ENCODE measurements around the gene ERP44. TPM values are rescaled to one million over a fixed set of nuclear protein-coding genes. Genes with fewer than 3 reads are reported as not detected.
"Not testable (repeated sequence)": the region's sequence is repeated elsewhere in the genome, so short reads cannot be mapped to it uniquely, and the experiment has no call there.

The ERP44 gene
- polyA plus RNA-seq, 1 donor = 42.5 TPM

DNA sequence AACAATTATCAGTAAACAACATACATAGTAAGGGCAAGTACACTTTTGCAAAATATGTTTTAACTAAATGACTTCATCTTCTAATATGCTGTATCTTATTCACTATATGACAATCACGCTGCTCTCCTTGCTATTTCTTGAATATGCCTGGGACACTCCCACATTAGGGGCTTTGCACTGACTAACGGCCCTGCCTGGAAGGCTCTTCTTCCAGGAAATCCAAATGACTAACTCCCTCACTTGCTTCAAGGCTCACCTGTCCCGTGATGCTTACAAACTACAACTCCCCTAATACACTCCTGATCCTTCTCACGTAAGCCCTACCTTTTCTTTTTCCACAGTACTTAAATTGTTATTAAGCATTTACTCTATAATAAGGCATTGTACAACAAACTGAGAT lies 10.6 kb downstream of the ERP44 start:
- Histone ChIP-seq H3K36me3 (ENCODE audit: control insufficient read depth, insufficient read depth, low read length) (no peaks in the 10 kb centered on the region), H3K27me3 (ENCODE audit: control insufficient read depth, insufficient read depth, low read length) (no peaks in the 10 kb centered on the region), H3K9me3 (ENCODE audit: control insufficient read depth, low read depth, low read length) (no peaks in the 10 kb centered on the region), H3K27ac (ENCODE audit: low read length) (no peak overlapping the region), H3K4me1 (ENCODE audit: control insufficient read depth, insufficient read depth, low read length) (no peaks in the 10 kb centered on the region), H3K4me3 (ENCODE audit: low read length) (no peak overlapping the region)
- no peak for DNase-seq
- WGBS (ENCODE audit: insufficient coverage, low lambda C conversion rate) = no CpG with 5 or more reads among the region's 4 CpGs

DNA sequence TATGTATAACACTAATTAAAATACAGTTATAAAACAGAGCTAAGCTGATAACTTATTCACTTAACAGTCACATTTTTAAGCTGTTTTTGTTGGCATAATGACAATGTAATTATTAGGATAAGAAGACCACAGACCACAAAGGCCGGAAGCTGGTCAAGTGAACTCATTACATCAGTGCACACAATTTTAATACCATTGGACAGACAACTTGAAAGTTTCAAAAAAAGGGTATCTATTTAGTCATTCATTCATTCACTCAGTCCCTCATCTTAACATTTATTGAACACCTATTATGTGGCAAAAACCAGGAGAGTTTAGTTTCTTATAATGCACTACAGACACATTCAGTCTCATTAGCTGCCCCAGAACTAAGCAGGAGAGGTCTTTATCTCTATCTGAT lies 11.6 kb downstream of the ERP44 start:
- H3K9me3 ChIP-seq (ENCODE audit: control insufficient read depth, low read depth, low read length) = no peaks in the 10 kb centered on the region
- no peaks in the 10 kb centered on the region for H3K27me3 ChIP-seq (ENCODE audit: control insufficient read depth, insufficient read depth, low read length)
- H3K4me3 ChIP-seq (ENCODE audit: low read length) = no peak overlapping the region
- no peaks in the 10 kb centered on the region for H3K36me3 ChIP-seq (ENCODE audit: control insufficient read depth, insufficient read depth, low read length)
- WGBS (ENCODE audit: insufficient coverage, low lambda C conversion rate) = 100% methylated on average over 1 of the region's 1 CpG
- no peak overlapping the region for H3K27ac ChIP-seq (ENCODE audit: low read length)
- no peaks in the 10 kb centered on the region for H3K4me1 ChIP-seq (ENCODE audit: control insufficient read depth, insufficient read depth, low read length)
- DNase-seq = no peak

DNA sequence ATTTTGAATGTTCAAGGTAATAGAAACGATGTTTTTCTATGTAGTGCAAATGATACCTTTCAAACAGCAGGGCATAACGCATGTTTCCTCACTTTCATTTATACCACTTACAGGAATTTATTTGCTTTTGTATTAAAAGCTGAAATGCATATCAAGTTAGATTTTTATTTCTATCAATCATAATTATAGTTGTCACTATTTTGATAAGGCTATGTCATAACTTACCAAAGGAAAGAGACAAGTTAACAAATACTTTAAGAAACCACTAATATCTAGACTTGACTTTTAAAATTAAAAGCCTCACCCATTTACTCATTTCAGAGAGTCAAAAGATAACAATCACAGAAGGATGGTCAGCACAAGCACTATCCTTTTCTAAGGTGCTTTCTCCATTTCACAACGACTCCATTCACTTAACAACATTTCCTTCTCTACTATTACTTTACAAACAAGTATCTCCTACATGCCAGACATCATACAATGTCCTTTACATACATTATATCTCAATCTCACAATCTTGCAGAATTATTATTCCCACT lies 12.6 kb downstream of the ERP44 start:
- 83% methylated on average over 2 of the region's 3 CpGs for WGBS (ENCODE audit: insufficient coverage, low lambda C conversion rate)
- Histone ChIP-seq H3K27me3 (ENCODE audit: control insufficient read depth, insufficient read depth, low read length) (no peaks in the 10 kb centered on the region), H3K9me3 (ENCODE audit: control insufficient read depth, low read depth, low read length) (no peaks in the 10 kb centered on the region), H3K4me1 (ENCODE audit: control insufficient read depth, insufficient read depth, low read length) (no peaks in the 10 kb centered on the region), H3K36me3 (ENCODE audit: control insufficient read depth, insufficient read depth, low read length) (no peaks in the 10 kb centered on the region), H3K4me3 (ENCODE audit: low read length) (no peak overlapping the region), H3K27ac (ENCODE audit: low read length) (no peak overlapping the region)
- no peak for DNase-seq

DNA sequence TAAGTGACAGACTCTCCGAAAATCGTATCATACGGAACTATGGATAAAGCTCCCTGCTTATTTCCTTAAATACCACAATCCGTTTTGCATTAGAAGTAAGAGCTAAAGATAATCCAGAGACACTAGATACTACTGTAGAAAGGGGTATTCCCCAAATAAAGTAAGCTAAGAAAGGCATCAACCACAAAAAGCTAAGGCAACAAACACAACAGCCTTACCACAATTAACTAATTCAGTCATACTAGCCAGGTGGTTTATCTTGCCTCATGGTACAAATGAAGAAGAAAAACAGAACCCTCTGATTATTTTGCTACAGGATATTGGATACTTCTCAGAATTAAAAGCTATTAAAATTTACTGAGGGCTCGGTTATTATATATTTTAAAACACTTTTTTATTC lies 14.1 kb downstream of the ERP44 start:
- WGBS (ENCODE audit: insufficient coverage, low lambda C conversion rate) = 100% methylated on average over 2 of the region's 5 CpGs
- H3K4me1 ChIP-seq (ENCODE audit: control insufficient read depth, insufficient read depth, low read length) = no peaks in the 10 kb centered on the region

DNA sequence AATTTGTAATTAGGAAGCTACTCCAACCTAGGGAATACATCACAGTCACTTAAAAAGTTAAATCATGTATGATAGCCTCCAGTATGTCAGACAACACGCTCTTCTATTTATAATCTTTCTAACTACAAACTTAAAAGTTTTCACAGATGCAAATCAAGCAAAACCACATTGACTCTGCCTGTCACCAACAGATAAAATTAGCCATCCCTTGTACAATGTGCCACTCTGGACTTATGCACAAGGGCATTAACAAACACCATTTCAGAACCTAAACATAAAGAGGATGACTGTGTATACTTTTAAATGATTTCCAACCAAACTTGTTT lies 14.7 kb downstream of the ERP44 start:
- DNase-seq = no peak
- no peak overlapping the region for H3K27ac ChIP-seq (ENCODE audit: low read length)
- no CpG with 5 or more reads among the region's 1 CpG for WGBS (ENCODE audit: insufficient coverage, low lambda C conversion rate)

More for the DNA sequence above, 14.1 kb downstream of the ERP44 start:
- H3K27ac ChIP-seq (ENCODE audit: low read length) = no peak overlapping the region
- H3K4me3 ChIP-seq (ENCODE audit: low read length) = no peak overlapping the region
- no peaks in the 10 kb centered on the region for H3K9me3 ChIP-seq (ENCODE audit: control insufficient read depth, low read depth, low read length)
- no peak for DNase-seq
- H3K27me3 ChIP-seq (ENCODE audit: control insufficient read depth, insufficient read depth, low read length) = no peaks in the 10 kb centered on the region
- H3K36me3 ChIP-seq (ENCODE audit: control insufficient read depth, insufficient read depth, low read length) = no peaks in the 10 kb centered on the region

DNA sequence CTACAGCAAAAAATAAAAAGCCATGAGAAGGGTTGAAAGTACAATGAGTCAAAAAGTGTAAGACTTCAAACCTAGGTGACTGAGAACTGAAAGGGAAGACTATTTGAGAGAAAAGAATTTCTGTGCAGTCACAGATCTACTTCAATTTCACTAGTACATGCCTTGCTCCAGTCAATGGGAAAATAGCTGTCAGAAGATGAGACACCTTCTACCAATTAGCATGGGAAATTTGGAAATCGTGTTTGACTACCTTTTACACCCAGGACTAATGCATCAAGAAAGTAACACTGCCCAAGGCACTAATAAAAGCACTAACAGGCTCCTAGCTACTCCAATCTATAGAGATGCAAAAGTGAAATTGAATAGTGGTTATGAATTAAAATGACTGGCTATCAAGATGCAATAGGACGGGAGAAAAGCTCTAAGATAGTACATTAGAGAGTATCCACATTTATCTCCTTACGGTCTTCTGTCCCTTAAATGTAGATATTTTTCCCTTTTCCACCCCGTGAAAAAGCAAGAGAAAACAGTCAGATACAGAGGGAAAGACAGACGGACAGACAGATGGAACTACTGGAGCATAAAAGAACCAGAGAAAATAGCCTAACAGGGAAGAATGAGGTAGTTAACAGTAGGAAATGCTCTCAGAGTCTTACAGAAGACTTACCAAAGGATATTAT lies 15.2 kb downstream of the ERP44 start:
- no peak overlapping the region for H3K4me3 ChIP-seq (ENCODE audit: low read length)
- 92% methylated on average over 2 of the region's 5 CpGs for WGBS (ENCODE audit: insufficient coverage, low lambda C conversion rate)
- no peak for DNase-seq
- H3K36me3 ChIP-seq (ENCODE audit: control insufficient read depth, insufficient read depth, low read length) = no peaks in the 10 kb centered on the region
- no peaks in the 10 kb centered on the region for H3K9me3 ChIP-seq (ENCODE audit: control insufficient read depth, low read depth, low read length)
- no peak overlapping the region for H3K27ac ChIP-seq (ENCODE audit: low read length)
- H3K27me3 ChIP-seq (ENCODE audit: control insufficient read depth, insufficient read depth, low read length) = no peaks in the 10 kb centered on the region
- no peaks in the 10 kb centered on the region for H3K4me1 ChIP-seq (ENCODE audit: control insufficient read depth, insufficient read depth, low read length)

More for the DNA sequence above, 14.7 kb downstream of the ERP44 start:
- no peak overlapping the region for H3K4me3 ChIP-seq (ENCODE audit: low read length)
- no peaks in the 10 kb centered on the region for H3K9me3 ChIP-seq (ENCODE audit: control insufficient read depth, low read depth, low read length)
- H3K36me3 ChIP-seq (ENCODE audit: control insufficient read depth, insufficient read depth, low read length) = no peaks in the 10 kb centered on the region
- no peaks in the 10 kb centered on the region for H3K4me1 ChIP-seq (ENCODE audit: control insufficient read depth, insufficient read depth, low read length)
- no peaks in the 10 kb centered on the region for H3K27me3 ChIP-seq (ENCODE audit: control insufficient read depth, insufficient read depth, low read length)

DNA sequence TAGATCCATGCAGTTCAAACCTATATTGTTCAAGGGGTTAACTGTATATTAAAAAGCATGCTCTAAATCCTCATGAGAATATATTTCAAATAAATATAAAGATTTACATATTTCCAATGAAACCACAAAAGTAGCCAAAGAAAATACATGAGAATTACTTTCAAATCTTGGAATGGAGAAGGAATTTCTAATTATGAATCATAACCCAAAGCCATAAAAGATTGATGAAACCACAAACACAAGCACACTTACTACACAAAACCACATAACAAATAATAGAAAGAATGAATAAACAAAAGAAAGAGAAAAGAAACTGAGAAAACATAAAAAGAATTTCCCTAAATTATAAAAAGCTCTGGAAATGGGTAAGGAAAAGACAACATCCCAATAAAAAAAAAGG lies 16.0 kb downstream of the ERP44 start:
- Histone ChIP-seq H3K9me3 (ENCODE audit: control insufficient read depth, low read depth, low read length) (no peaks in the 10 kb centered on the region), H3K4me1 (ENCODE audit: control insufficient read depth, insufficient read depth, low read length) (no peaks in the 10 kb centered on the region), H3K36me3 (ENCODE audit: control insufficient read depth, insufficient read depth, low read length) (no peaks in the 10 kb centered on the region), H3K27me3 (ENCODE audit: control insufficient read depth, insufficient read depth, low read length) (no peaks in the 10 kb centered on the region), H3K27ac (ENCODE audit: low read length) (no peak overlapping the region), H3K4me3 (ENCODE audit: low read length) (no peak overlapping the region)
- DNase-seq = no peak

DNA sequence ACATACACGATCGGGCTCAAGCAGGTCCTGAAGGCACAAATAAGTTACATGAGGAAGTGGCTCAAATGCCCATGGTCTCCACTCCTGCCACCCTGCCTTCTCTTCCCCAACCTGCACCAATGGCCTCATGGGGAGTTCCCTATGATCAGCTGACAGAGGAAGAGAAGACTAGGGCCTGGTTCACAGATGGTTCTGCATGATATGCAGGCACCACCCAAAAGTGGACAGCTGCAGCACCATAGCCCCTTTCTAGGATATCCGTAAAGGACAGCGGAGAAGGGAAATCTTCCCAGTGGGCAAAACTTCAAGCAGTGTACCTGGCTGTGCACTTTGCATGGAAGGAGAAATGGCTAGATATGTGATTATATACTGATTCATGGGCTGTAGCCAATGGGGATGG lies 22.5 kb downstream of the ERP44 start:
- no CpG with 5 or more reads among the region's 4 CpGs for WGBS (ENCODE audit: insufficient coverage, low lambda C conversion rate)
- H3K27ac ChIP-seq (ENCODE audit: low read length); DNase-seq; H3K9me3 ChIP-seq (ENCODE audit: control insufficient read depth, low read depth, low read length); H3K4me1 ChIP-seq (ENCODE audit: control insufficient read depth, insufficient read depth, low read length); H3K4me3 ChIP-seq (ENCODE audit: low read length); H3K27me3 ChIP-seq (ENCODE audit: control insufficient read depth, insufficient read depth, low read length); H3K36me3 ChIP-seq (ENCODE audit: control insufficient read depth, insufficient read depth, low read length): not testable (repeated sequence)

DNA sequence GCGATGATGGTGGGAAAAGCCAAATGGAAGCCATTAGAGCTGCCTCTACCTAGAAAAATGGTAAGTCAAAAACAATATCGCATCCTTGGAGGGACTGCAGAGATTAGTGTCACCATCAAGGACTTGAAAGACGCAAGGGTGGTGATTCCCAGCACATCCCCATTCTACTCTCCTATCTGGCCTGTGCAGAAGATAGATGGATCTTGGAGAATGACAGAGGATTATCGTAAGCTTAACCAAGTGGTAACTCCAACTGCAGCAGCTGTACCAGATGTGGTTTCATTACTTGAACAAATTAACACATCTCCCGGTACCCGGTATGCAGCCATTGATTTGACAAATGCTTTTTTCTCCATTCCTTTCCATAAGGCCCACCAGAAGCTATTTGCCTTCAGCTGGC lies 23.8 kb downstream of the ERP44 start:
- H3K27ac ChIP-seq (ENCODE audit: low read length) = no peak overlapping the region
- WGBS (ENCODE audit: insufficient coverage, low lambda C conversion rate) = 100% methylated on average over 1 of the region's 6 CpGs

DNA sequence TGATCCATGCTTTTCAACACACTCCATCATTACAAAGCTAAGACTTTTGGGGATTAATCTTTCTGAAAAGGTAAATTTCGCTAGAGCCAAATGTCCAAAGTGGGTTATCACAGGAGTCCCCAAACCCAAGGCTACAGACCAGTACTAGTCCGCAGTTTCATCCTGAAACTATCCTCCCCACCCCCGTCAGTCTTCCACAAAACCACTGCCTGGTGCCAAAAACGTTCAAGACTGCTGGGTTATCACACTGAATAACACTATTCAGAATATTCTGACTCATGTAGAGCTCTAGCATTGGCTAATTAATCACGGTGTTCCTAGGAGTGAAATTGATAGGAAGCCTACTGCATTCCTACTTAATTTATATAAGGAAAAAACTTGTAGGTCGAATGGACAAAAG lies 24.7 kb downstream of the ERP44 start:
- DNase-seq = no peak
- no CpG with 5 or more reads among the region's 6 CpGs for WGBS (ENCODE audit: insufficient coverage, low lambda C conversion rate)
- no peak overlapping the region for H3K4me3 ChIP-seq (ENCODE audit: low read length)
- H3K27ac ChIP-seq (ENCODE audit: low read length) = no peak overlapping the region
- H3K27me3 ChIP-seq (ENCODE audit: control insufficient read depth, insufficient read depth, low read length) = no peaks in the 10 kb centered on the region
- no peaks in the 10 kb centered on the region for H3K4me1 ChIP-seq (ENCODE audit: control insufficient read depth, insufficient read depth, low read length)
- peaks cover 3% of the 10 kb centered on the region for H3K36me3 ChIP-seq (ENCODE audit: control insufficient read depth, insufficient read depth, low read length)
- H3K9me3 ChIP-seq (ENCODE audit: control insufficient read depth, low read depth, low read length) = no peaks in the 10 kb centered on the region

More for the DNA sequence above, 23.8 kb downstream of the ERP44 start:
- no peaks in the 10 kb centered on the region for H3K4me1 ChIP-seq (ENCODE audit: control insufficient read depth, insufficient read depth, low read length)
- H3K9me3 ChIP-seq (ENCODE audit: control insufficient read depth, low read depth, low read length) = no peaks in the 10 kb centered on the region
- DNase-seq = no peak
- no peak overlapping the region for H3K4me3 ChIP-seq (ENCODE audit: low read length)
- H3K27me3 ChIP-seq (ENCODE audit: control insufficient read depth, insufficient read depth, low read length) = no peaks in the 10 kb centered on the region
- peaks cover 3% of the 10 kb centered on the region for H3K36me3 ChIP-seq (ENCODE audit: control insufficient read depth, insufficient read depth, low read length)

DNA sequence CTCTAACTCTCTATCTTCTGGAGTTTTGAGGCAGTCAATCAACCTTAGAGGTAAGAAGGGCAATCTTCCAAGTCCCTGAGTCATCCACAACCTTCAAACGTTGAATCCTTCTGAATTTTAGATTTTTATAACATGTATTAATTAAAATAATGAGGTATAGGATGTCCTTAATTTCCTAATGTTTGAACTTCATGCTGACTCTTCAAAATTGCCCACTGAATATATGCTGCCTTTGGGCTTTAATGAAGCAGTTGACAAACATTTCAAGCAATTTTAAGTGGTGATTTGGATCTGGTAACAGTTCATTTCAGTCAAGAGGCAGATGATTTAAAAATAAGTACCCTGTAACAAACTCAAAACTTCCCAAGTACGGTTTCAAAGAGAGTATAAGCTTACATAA lies 26.0 kb downstream of the ERP44 start:
- DNase-seq = no peak
- WGBS (ENCODE audit: insufficient coverage, low lambda C conversion rate) = 57% methylated on average over 1 of the region's 2 CpGs
- Histone ChIP-seq H3K27ac (ENCODE audit: low read length) (no peak overlapping the region), H3K4me1 (ENCODE audit: control insufficient read depth, insufficient read depth, low read length) (no peaks in the 10 kb centered on the region), H3K36me3 (ENCODE audit: control insufficient read depth, insufficient read depth, low read length) (peaks cover 3% of the 10 kb centered on the region), H3K9me3 (ENCODE audit: control insufficient read depth, low read depth, low read length) (peaks cover 2% of the 10 kb centered on the region), H3K4me3 (ENCODE audit: low read length) (no peak overlapping the region), H3K27me3 (ENCODE audit: control insufficient read depth, insufficient read depth, low read length) (no peaks in the 10 kb centered on the region)
